K562 (cell line): ENCODE results near the gene TERC. TPM values are rescaled to one million over a fixed set of nuclear protein-coding genes. Genes with fewer than 3 reads are reported as not detected.
A peak's percentile ranks its signal among the peaks of the same experiment; 100 is the strongest.

ENCODE experiments used
- ATF2 ChIP-seq: sonication (generic); formaldehyde crosslinking; IDR thresholded peaks from 2 replicates; pipeline ENCODE4 v1.8.1; 2022; ENCODE audit warnings: missing genetic modification reagents
- CREM ChIP-seq: IDR thresholded peaks from 2 replicates; pipeline ENCODE4 v1.6.1; 2014; ENCODE audit warnings: antibody characterized with exemption, low read depth
- ETV1 ChIP-seq: fragments of 450-650 bp; conservative IDR thresholded peaks from 2 replicates; pipeline ENCODE4 v1.6.1; 2016; ENCODE audit warnings: missing genetic modification characterization, control low read depth, low read depth, missing compliant biosample characterization
- HEY1 ChIP-seq: fragments of 250-450 bp; sonication (Bioruptor Pico); IDR thresholded peaks from 2 replicates; pipeline ENCODE4 v1.5.0; 2020; ENCODE audit warnings: mild to moderate bottlenecking, moderate library complexity, borderline replicate concordance
- KLF13 ChIP-seq: fragments of 450-650 bp; IDR thresholded peaks from 2 replicates; pipeline ENCODE4 v1.6.1; 2016; ENCODE audit warnings: missing genetic modification characterization, low read depth, mild to moderate bottlenecking, missing compliant biosample characterization, moderate library complexity, borderline replicate concordance
- PCBP1 ChIP-seq: fragments of 200-400 bp; formaldehyde crosslinking; IDR thresholded peaks from 2 replicates; pipeline ENCODE4 v1.6.1; 2018; ENCODE audit warnings: mild to moderate bottlenecking, low read depth, low read length; ENCODE audit not compliant: poor library complexity, severe bottlenecking
- PHB2 ChIP-seq: fragments of 450-650 bp; IDR thresholded peaks from 2 replicates; pipeline ENCODE4 v1.6.1; 2017; ENCODE audit warnings: low read depth
- PHF8 ChIP-seq: fragments of 200-600 bp; sonication (generic); IDR thresholded peaks from 2 replicates; pipeline ENCODE4 v1.6.1; 2012; ENCODE audit warnings: mixed run types, mild to moderate bottlenecking, inconsistent platforms, low read length, moderate library complexity, borderline replicate concordance
- POLR2AphosphoS5 ChIP-seq: IDR thresholded peaks from 2 replicates; pipeline ENCODE4 v1.6.1; 2011; ENCODE audit warnings: mild to moderate bottlenecking, low read depth, low read length, moderate library complexity; ENCODE audit not compliant: control insufficient read depth, insufficient read depth
- SIX5 ChIP-seq, 2 experiments: IDR thresholded peaks; 2 replicates each; pipeline ENCODE4 v1.6.1; 2011; ENCODE audit warnings: low read length in 2 of 2, borderline replicate concordance in 1 of 2, low read depth in 1 of 2, mild to moderate bottlenecking in 1 of 2, moderate library complexity in 1 of 2; ENCODE audit not compliant: insufficient read depth in 1 of 2
- SNRNP70 ChIP-seq: fragments of 200-400 bp; formaldehyde crosslinking; optimal IDR thresholded peaks from 2 replicates; pipeline ENCODE3; 2017; ENCODE audit warnings: low read depth, low read length
- SREBF2 ChIP-seq: sonication (generic); formaldehyde crosslinking; IDR thresholded peaks from 2 replicates; pipeline ENCODE4 v1.4.0; 2020; ENCODE audit warnings: mild to moderate bottlenecking, missing genetic modification reagents
- STAT5B ChIP-seq: fragments of 250-450 bp; sonication (Bioruptor Pico); IDR thresholded peaks from 2 replicates; pipeline ENCODE4 v1.8.0; 2021; ENCODE audit warnings: mild to moderate bottlenecking, inconsistent platforms
- SUPT5H ChIP-seq: fragments of 450-650 bp; IDR thresholded peaks from 2 replicates; pipeline ENCODE4 v1.6.1; 2016
- TAF15 ChIP-seq: fragments of 200-400 bp; formaldehyde crosslinking; IDR thresholded peaks from 2 replicates; pipeline ENCODE4 v1.6.1; 2017; ENCODE audit warnings: mild to moderate bottlenecking, low read depth, low read length, moderate library complexity
- UBTF ChIP-seq, 2 experiments: IDR thresholded peaks; 2 replicates each; pipeline ENCODE4 v1.6.1; 2012; ENCODE audit warnings: improper control_type of control experiment in 2 of 2, low read depth in 2 of 2, low read length in 2 of 2, borderline replicate concordance in 1 of 2
- YY1 ChIP-seq, 3 experiments: IDR thresholded peaks; 2 replicates each; pipeline ENCODE4 v1.6.1; 2011; ENCODE audit warnings: low read length in 2 of 3, mild to moderate bottlenecking in 2 of 3, moderate library complexity in 2 of 3, borderline replicate concordance in 1 of 3, control low read depth in 1 of 3, low read depth in 1 of 3; ENCODE audit not compliant: insufficient read depth in 3 of 3, insufficient replicate concordance in 2 of 3, control insufficient read depth in 1 of 3, insufficient read length in 1 of 3; ENCODE audit errors: extremely low read depth in 1 of 3
- ZNF23 ChIP-seq: fragments of 250-450 bp; sonication (Bioruptor Pico); IDR thresholded peaks from 2 replicates; pipeline ENCODE4 v1.4.0; 2020; ENCODE audit warnings: mild to moderate bottlenecking
- ZNF239 ChIP-seq: fragments of 250-450 bp; sonication (Bioruptor Pico); IDR thresholded peaks from 2 replicates; pipeline ENCODE4 v1.4.0; 2020; ENCODE audit warnings: mild to moderate bottlenecking
- ZNF408 ChIP-seq: fragments of 250-450 bp; sonication (Bioruptor Pico); IDR thresholded peaks from 2 replicates; pipeline ENCODE4 v1.4.0; 2020; ENCODE audit warnings: low read depth, mild to moderate bottlenecking, moderate library complexity
- ZNF511 ChIP-seq: sonication (generic); formaldehyde crosslinking; IDR thresholded peaks from 2 replicates; pipeline ENCODE4 v1.8.0; 2022; ENCODE audit warnings: mild to moderate bottlenecking, missing genetic modification reagents
- ZNF707 ChIP-seq: fragments of 250-450 bp; sonication (Bioruptor Pico); conservative IDR thresholded peaks from 2 replicates; pipeline ENCODE4 v1.8.0; 2022; ENCODE audit warnings: inconsistent platforms, mild to moderate bottlenecking, moderate library complexity
- ZNF780A ChIP-seq: fragments of 250-450 bp; sonication (Bioruptor Pico); IDR thresholded peaks from 2 replicates; pipeline ENCODE4 v1.5.0; 2021; ENCODE audit warnings: mild to moderate bottlenecking
- polyA plus RNA-seq, 8 experiments: library from polyadenylated mRNA; depleted of rRNA in 4 of 8; stranded (reverse) in 5 of 8; unstranded in 3 of 8; fragments of >200 nt; fragmentation: Nextera tagmentation in 2 of 8; fragmentation: Illumina TruSeq in 1 of 8; extraction: Ambion mirVana in 2 of 8; extraction: Trizol in 1 of 8; gene quantifications; 2 replicates each; pipeline versions ENCODE4 v1.2.1 to v1.2.3, GENCODE V29; 2011 to 2014; ENCODE audit warnings: inconsistent platforms in 1 of 8, missing spikeins in 1 of 8
- total RNA-seq, 7 experiments: library from RNA; depleted of rRNA in 6 of 7; stranded (reverse); fragments of >200 nt in 6 of 7; fragmentation: Illumina TruSeq in 2 of 7; extraction: Trizol in 2 of 7; gene quantifications; 2 replicates each; pipeline versions ENCODE4 v1.2.1 to v1.2.3, GENCODE V29; 2011 to 2021; ENCODE audit warnings: low replicate concordance in 1 of 7

Gene TERC
- total and polyA plus RNA-seq, 9 of the 15 experiments (the other 6 are each of a cell fraction or from before 2014, with no cell fraction given) = 0.77 to 234 (median 27.9) TPM; not detected in 3

- TF ChIP-seq ZNF239 (0 out of 2 replicates have a peak, but pooled peaks have one; percentile 12), CREM (peak; percentile 97), STAT5B (CRISPR knock-in tag) (no peak), UBTF (IDR thresholded peaks at IDR 0.05; ENCODE audit: borderline replicate concordance in 1 of 2, low read depth in 2 of 2, low read length in 2 of 2) (peak; percentile 53 to 75; a peak in 3 of 4 replicates), ZNF511 (peak; percentile 47; the same call in 1 of the 2 replicates), HEY1 (CRISPR knock-in tag) (no peak), ZNF707 (no peak), POLR2AphosphoS5 (peak; percentile 87), TAF15 (no peak), YY1 (IDR thresholded peaks at IDR 0.05; ENCODE audit: borderline replicate concordance in 1 of 3, control insufficient read depth in 1 of 3, extremely low read depth in 1 of 3, insufficient read depth in 3 of 3, insufficient read length in 1 of 3, insufficient replicate concordance in 2 of 3, low read depth in 1 of 3, low read length in 2 of 3) (peak; percentile 82 to 94 (median 94)), KLF13 (tag) (no peak), PHB2 (no peak), ATF2 (CRISPR knock-in tag) (no peak), SUPT5H (peak; percentile 98), ZNF23 (no peak), ETV1 (tag) (peak; percentile 84), SIX5 (IDR thresholded peaks at IDR 0.05; ENCODE audit: borderline replicate concordance in 1 of 2, insufficient read depth in 1 of 2, low read depth in 1 of 2, low read length in 2 of 2) (no peak), PCBP1 (peak; percentile 38), ZNF780A (CRISPR knock-in tag) (no peak), SNRNP70 (no peak), ZNF408 (CRISPR knock-in tag) (no peak), PHF8 (peak; percentile 99), SREBF2 (no peak)
These were observed 8.3 kb upstream of the TERC start, which contains the start of gene MYNN (continued) for GRCh38 chr3:169772897-169773816.
